HG02763 (cell line): ENCODE measurements around the gene SYNM.

Experiments used
- ATAC-seq: cut with Tn5 transposase; IDR thresholded peaks from one replicate; pipeline ENCODE4 v1.9.1; 2021; ENCODE audit warnings: mild to moderate bottlenecking, moderate library complexity; ENCODE audit not compliant: unreplicated experiment

Gene SYNM

GRCh38 chr15:99135194-99135593, 30.3 kb downstream of the SYNM start:
- ATAC-seq = peak; percentile 53

- ATAC-seq = no peak
These were observed 32.2 kb downstream of the SYNM start for GRCh38 chr15:99137111-99137546.

GRCh38 chr15:99137877-99138276, 33.0 kb downstream of the SYNM start:
- ATAC-seq = no peak

- no peak for ATAC-seq
These were observed 33.7 kb downstream of the SYNM start for GRCh38 chr15:99138491-99138982.

- ATAC-seq = no peak
These were observed 34.4 kb downstream of the SYNM start for GRCh38 chr15:99139276-99139675.

GRCh38 chr15:99140590-99140989, 35.7 kb downstream of the SYNM start:
- ATAC-seq = no peak

GRCh38 chr15:99141943-99142342, 37.1 kb downstream of the SYNM start:
- no peak for ATAC-seq

- ATAC-seq = no peak
These were observed 37.7 kb downstream of the SYNM start for GRCh38 chr15:99142562-99142961.

GRCh38 chr15:99143242-99143641, 38.4 kb downstream of the SYNM start:
- no peak for ATAC-seq

GRCh38 chr15:99143655-99144610, 39.1 kb downstream of the SYNM start:
- ATAC-seq = no peak

- ATAC-seq = no peak
These were observed 40.1 kb downstream of the SYNM start for GRCh38 chr15:99145005-99145404.

GRCh38 chr15:99145778-99146177, 40.9 kb downstream of the SYNM start:
- ATAC-seq = no peak

GRCh38 chr15:99146661-99147060, 41.8 kb downstream of the SYNM start:
- no peak for ATAC-seq

GRCh38 chr15:99148851-99149276, 44.0 kb downstream of the SYNM start:
- no peak for ATAC-seq

- ATAC-seq = no peak
These were observed 44.5 kb downstream of the SYNM start for GRCh38 chr15:99149366-99149765.

- ATAC-seq = no peak
These were observed 46.3 kb downstream of the SYNM start for GRCh38 chr15:99151156-99151555.

- no peak for ATAC-seq
These were observed 48.2 kb downstream of the SYNM start for GRCh38 chr15:99153026-99153535.

- ATAC-seq = no peak
These were observed 49.4 kb downstream of the SYNM start for GRCh38 chr15:99154271-99154670.

- no peak for ATAC-seq
These were observed 51.1 kb downstream of the SYNM start for GRCh38 chr15:99155961-99156443.

GRCh38 chr15:99157456-99157855, 52.6 kb downstream of the SYNM start:
- ATAC-seq = no peak

GRCh38 chr15:99158626-99159412, 53.9 kb downstream of the SYNM start:
- no peak for ATAC-seq
